HepG2 (cell line): ENCODE data around the gene TIPRL. TPM values are rescaled to one million over a fixed set of nuclear protein-coding genes. Genes with fewer than 3 reads are reported as not detected.

Source experiments
- ATAC-seq: fragments of 200-7000 bp; cut with Tn5 transposase; 3 replicates; pipeline ENCODE4 v1.9.1; 2020; ENCODE audit warnings: mild to moderate bottlenecking, moderate library complexity
- BruUV-seq: library from RNA; stranded (reverse); fragments of 400-500 nt; replicated peaks from 2 replicates; lab custom pipeline; 2021; lab: Mats Ljungman, UMichigan
- CTCF ChIA-PET: fragments of 300-600 bp; formaldehyde crosslinking; extraction: SDS; loops from one replicate; lab custom pipeline; 2021; ENCODE audit warnings: low total read pairs, inconsistent platforms, low intra/inter-chr PET ratio; lab: Yijun Ruan, JAX
- POLR2A ChIA-PET: fragments of 350-600 bp; sonication (Branson Sonifier 250); formaldehyde crosslinking; loops from one replicate; lab custom pipeline; 2020; ENCODE audit warnings: antibody characterized with exemption, inconsistent platforms; lab: Yijun Ruan, JAX
- DNase-seq: peaks from one replicate; pipeline ENCODE4 v3.0.0-alpha.2; 2015; ENCODE audit warnings: low spot score
- FAIRE-seq: peaks from 3 replicates; lab custom pipeline; 2011; peaks lifted over from hg19 to GRCh38; lab: Jason Lieb, UNC
- H2AFZ ChIP-seq: one replicate; pipeline ENCODE4 v1.6.1; 2011; ENCODE audit warnings: low read length, inconsistent platforms
- H3K27ac ChIP-seq: fragments of 300-600 bp; 3 replicates; pipeline ENCODE4 v1.8.0; 2011; ENCODE audit warnings: mixed run types, mild to moderate bottlenecking, mixed read lengths, low read length, inconsistent platforms; ENCODE audit not compliant: insufficient read depth; ENCODE audit errors: extremely low read length
- H3K27me3 ChIP-seq, 2 experiments: fragments of 200-600 bp in 1 of 2; 2 replicates in 1 of 2; 3 replicates in 1 of 2; pipeline versions ENCODE4 v1.6.0 to v1.8.0; 2011; ENCODE audit warnings: low read length in 2 of 2, mild to moderate bottlenecking in 2 of 2, moderate library complexity in 2 of 2, inconsistent platforms in 1 of 2; ENCODE audit not compliant: insufficient read depth in 2 of 2, control insufficient read depth in 1 of 2
- H3K36me3 ChIP-seq, 2 experiments: fragments of 200-600 bp in 1 of 2; replicated peaks in 1 of 2; 2 replicates in 1 of 2; 3 replicates in 1 of 2; pipeline versions ENCODE4 v1.5.1 to v1.8.0; 2011; ENCODE audit warnings: low read length in 2 of 2, inconsistent platforms in 1 of 2; ENCODE audit not compliant: insufficient read depth in 2 of 2, control insufficient read depth in 1 of 2
- H3K4me1 ChIP-seq: 2 replicates; pipeline ENCODE4 v1.5.1; 2012; ENCODE audit warnings: low read length, inconsistent platforms; ENCODE audit not compliant: insufficient read depth
- H3K4me2 ChIP-seq: 2 replicates; pipeline ENCODE4 v1.6.0; 2011; ENCODE audit warnings: low read depth, low read length, inconsistent platforms
- H3K4me3 ChIP-seq, 3 experiments: fragments of 200-600 bp in 1 of 3; sonication (generic), shearing (Covaris generic) in 1 of 3; replicated peaks in 1 of 3; 2 replicates each; pipeline ENCODE4 v1.5.1; 2011 to 2016; ENCODE audit warnings: low read length in 3 of 3, inconsistent platforms in 2 of 3, low read depth in 2 of 3, mild to moderate bottlenecking in 2 of 3, control low read depth in 1 of 3, mixed read lengths in 1 of 3; ENCODE audit not compliant: insufficient read depth in 1 of 3
- H3K79me2 ChIP-seq: one replicate; pipeline ENCODE4 v1.6.1; 2011; ENCODE audit warnings: low read length, inconsistent platforms; ENCODE audit not compliant: insufficient read depth
- H3K9ac ChIP-seq: 2 replicates; pipeline ENCODE4 v1.6.0; 2011; ENCODE audit warnings: mild to moderate bottlenecking, low read depth, low read length, inconsistent platforms; ENCODE audit not compliant: insufficient read depth
- H3K9me3 ChIP-seq: 2 replicates; pipeline ENCODE4 v1.5.1; 2012; ENCODE audit warnings: mild to moderate bottlenecking, low read length
- H4K20me1 ChIP-seq: 2 replicates; pipeline ENCODE4 v1.6.0; 2011; ENCODE audit warnings: inconsistent platforms, mild to moderate bottlenecking, low read length, moderate library complexity; ENCODE audit not compliant: insufficient read depth
- FOXK2 ChIP-seq: fragments of 450-650 bp; IDR thresholded peaks from 2 replicates; pipeline ENCODE4 v1.6.1; 2016
- GATA4 ChIP-seq: sonication (generic); IDR thresholded peaks from 2 replicates; pipeline ENCODE4 v1.6.1; 2016; ENCODE audit warnings: antibody characterized with exemption, low read depth, borderline replicate concordance
- KLF11 ChIP-seq: IDR thresholded peaks from 2 replicates; pipeline ENCODE4 v1.6.1; 2016; ENCODE audit warnings: missing compliant biosample characterization
- MYNN ChIP-seq: sonication (generic); formaldehyde crosslinking; IDR thresholded peaks from 2 replicates; pipeline ENCODE4 v1.4.0; 2020; ENCODE audit warnings: mild to moderate bottlenecking, low read depth, missing genetic modification reagents
- SMAD9 ChIP-seq: sonication (generic); formaldehyde crosslinking; IDR thresholded peaks from 2 replicates; pipeline ENCODE4 v1.5.1; 2020; ENCODE audit warnings: mild to moderate bottlenecking, missing genetic modification reagents
- THYN1 ChIP-seq: sonication (generic); formaldehyde crosslinking; IDR thresholded peaks from 2 replicates; pipeline ENCODE4 v1.8.1; 2023; ENCODE audit warnings: low read depth, mild to moderate bottlenecking, moderate library complexity, missing genetic modification reagents, borderline replicate concordance
- ZFP90 ChIP-seq: sonication (generic); formaldehyde crosslinking; IDR thresholded peaks from 2 replicates; pipeline ENCODE4 v1.8.0; 2022; ENCODE audit warnings: missing genetic modification reagents, mild to moderate bottlenecking, inconsistent platforms, borderline replicate concordance
- ZFYVE20 ChIP-seq: sonication (generic); formaldehyde crosslinking; IDR thresholded peaks from 2 replicates; pipeline ENCODE4 v1.8.0; 2023; ENCODE audit warnings: low read depth, mild to moderate bottlenecking, moderate library complexity, missing genetic modification reagents, borderline replicate concordance
- ZNF362 ChIP-seq: sonication (generic); formaldehyde crosslinking; IDR thresholded peaks from 2 replicates; pipeline ENCODE4 v1.4.0; 2020; ENCODE audit warnings: missing genetic modification reagents, mild to moderate bottlenecking, borderline replicate concordance
- ZNF629 ChIP-seq: sonication (generic); formaldehyde crosslinking; conservative IDR thresholded peaks from 2 replicates; pipeline ENCODE4 v1.5.0; 2020; ENCODE audit warnings: missing genetic modification reagents
- WGBS: methylation state at CpG from one replicate; pipeline ENCODE4 v1.1.6; 2017; ENCODE audit warnings: low lambda C conversion rate; 5-methylcytosine and 5-hydroxymethylcytosine counted together
- in situ Hi-C: cut with HindIII; loops from 2 replicates; pipeline ENCODE4 v1.10.0; 2017; ENCODE audit warnings: low pct_unique_long_range_greater_than_20kb; ENCODE audit not compliant: extremely low pct_ligation_motif_present
- intact Hi-C: fragments of 100-400 bp; cut with micrococcal nuclease; formaldehyde crosslinking; loops from one replicate; pipeline ENCODE4 v1.10.0; 2022; ENCODE audit not compliant: unreplicated experiment
- polyA plus RNA-seq, 8 experiments: library from polyadenylated mRNA; depleted of rRNA in 3 of 8; stranded (reverse) in 7 of 8; unstranded in 1 of 8; fragments of >200 nt; fragmentation: Illumina TruSeq in 4 of 8; extraction: Trizol in 4 of 8; gene quantifications; 2 replicates each; pipeline versions ENCODE4 v1.2.1 to v1.2.3, GENCODE V29; 2011 to 2016; ENCODE audit warnings: low read depth in 4 of 8, missing spikeins in 1 of 8, mixed read lengths in 1 of 8; ENCODE audit not compliant: insufficient read depth in 1 of 8
- total RNA-seq, 5 experiments: library from RNA; depleted of rRNA; stranded (reverse); fragments of >200 nt; fragmentation: Illumina TruSeq; extraction: Trizol; gene quantifications; 2 replicates each; pipeline ENCODE4 v1.2.3, GENCODE V29; 2016; ENCODE audit warnings: low read depth in 1 of 5

TIPRL gene
- total and polyA plus RNA-seq, 2 of the 13 experiments (the other 11 are each of a cell fraction or from before 2014, with no cell fraction given), result 10.1 to 22.8 TPM

GRCh38 chr1:168134642-168135041 is 44.1 kb upstream of the TIPRL start (continued):
- TF ChIP-seq ZNF362 (CRISPR knock-in tag) (no peak), SMAD9 (no peak), FOXK2 (no peak), ZFYVE20 (CRISPR knock-in tag) (no peak), KLF11 (CRISPR knock-in tag) (no peak), MYNN (CRISPR knock-in tag) (no peak), GATA4 (no peak)

GRCh38 chr1:168135116-168135920 is 43.4 kb upstream of the TIPRL start:
- CTCF ChIA-PET, result no interaction called here
- H3K4me1 ChIP-seq, result peaks cover 16% of the 10 kb centered on the region
- no peak for FAIRE-seq

More at GRCh38 chr1:168135116-168135920, 43.4 kb upstream of the TIPRL start:
- intact Hi-C loops (no loop called here), in situ Hi-C loops (no loop called here)
- H3K27ac ChIP-seq, result no peak overlapping the region
- peak overlapping the region; percentile 83 for H3K4me2 ChIP-seq
- ATAC-seq (peak; percentile 19; the same call in 1 of the 3 replicates), DNase-seq (no peak)
- H3K9me3 ChIP-seq, result no peaks in the 10 kb centered on the region
- POLR2A ChIA-PET, result no interaction called here
- no peaks in the 10 kb centered on the region for H4K20me1 ChIP-seq
- no peaks in the 10 kb centered on the region for H3K79me2 ChIP-seq
- H3K4me3 ChIP-seq, result peak overlapping the region in 1 of 3 experiments; percentile 71; a peak in 1 of 6 replicates
- BruUV-seq, result no TSS peak
- no peak overlapping the region for H3K9ac ChIP-seq
- 19% methylated on average over 10 of the region's 12 CpGs for WGBS
- H3K27me3 ChIP-seq, result peaks cover 0 to 34% of the 10 kb centered on the region in 2 experiments; a peak in 4 of 5 replicates
- no peaks in the 10 kb centered on the region for H3K36me3 ChIP-seq
- TF ChIP-seq THYN1 (no peak), ZFP90 (CRISPR knock-in tag) (no peak), ZNF629 (peak; percentile 63)
- H2AFZ ChIP-seq, result no peak overlapping the region
